NK-92 (cell line): ENCODE results near the gene FARSA.
"Not testable (repeated sequence)": the region's sequence is repeated elsewhere in the genome, so short reads cannot be mapped to it uniquely, and the experiment has no call there.

Experiments used
- DNase-seq: peaks from one replicate; lab custom pipeline; 2025; ENCODE audit not compliant: unreplicated experiment; lab: John Stamatoyannopoulos, UW

FARSA gene

GRCh38 chr19:12891553-12892021 is 41.9 kb downstream of the FARSA start:
- DNase-seq, result no peak

- DNase-seq, result peak; percentile 87
Measured at GRCh38 chr19:12890787-12891552, 42.5 kb downstream of the FARSA start, which contains the start of gene GCDH. TSS of gene GCDH (plus strand) at chr19:12891160. CDS start at chr19:12891305, 145 bp downstream.

GRCh38 chr19:12890299-12890786 is 43.2 kb downstream of the FARSA start:
- not testable (repeated sequence) for DNase-seq

GRCh38 chr19:12888006-12888603 is 45.4 kb downstream of the FARSA start:
- no peak for DNase-seq

GRCh38 chr19:12886969-12887747 is 46.4 kb downstream of the FARSA start, which contains the start of gene KLF1:
TSS of gene KLF1 (minus strand) at chr19:12887201. CDS start at chr19:12887140, 61 bp downstream.
- DNase-seq, result no peak

- no peak for DNase-seq
Measured at GRCh38 chr19:12886651-12886968, 46.9 kb downstream of the FARSA start.

GRCh38 chr19:12885749-12886650 is 47.5 kb downstream of the FARSA start:
- no peak for DNase-seq

- no peak for DNase-seq
Measured at GRCh38 chr19:12884926-12885748, 48.4 kb downstream of the FARSA start.

- DNase-seq, result no peak
Measured at GRCh38 chr19:12884627-12884925, 48.9 kb downstream of the FARSA start.

GRCh38 chr19:12884202-12884601 is 49.3 kb downstream of the FARSA start:
- DNase-seq, result no peak

GRCh38 chr19:12882589-12882988 is 50.9 kb downstream of the FARSA start:
- no peak for DNase-seq

- no peak for DNase-seq
Measured at GRCh38 chr19:12881172-12881808, 52.2 kb downstream of the FARSA start, which contains the start of gene DNASE2. TSS of gene DNASE2 (minus strand) at chr19:12881449. CDS start at chr19:12881375, 74 bp downstream.

- no peak for DNase-seq
Measured at GRCh38 chr19:12880551-12881171, 52.9 kb downstream of the FARSA start.

GRCh38 chr19:12875086-12875485 is 58.4 kb downstream of the FARSA start:
- no peak for DNase-seq

GRCh38 chr19:12873891-12874745 is 59.4 kb downstream of the FARSA start:
- DNase-seq, result no peak

- no peak for DNase-seq
Measured at GRCh38 chr19:12872941-12873890, 60.3 kb downstream of the FARSA start.
